Spleen (tissue), 7 donors: ENCODE measurements around the gene PRR5L.

Experiments used
- CTCF ChIP-seq, 11 experiments: fragments of 200-600 bp in 7 of 11; fragments of 450-650 bp in 4 of 11; sonication (generic) in 4 of 11; IDR thresholded peaks in 8 of 11; conservative IDR thresholded peaks in 3 of 11; 1 replicate in 7 of 11; 2 replicates in 4 of 11; pipeline versions ENCODE4 v1.4.0 to v1.8.0; 2016 to 2021; ENCODE audit warnings: antibody characterized with exemption in 11 of 11, inconsistent platforms in 4 of 11, mild to moderate bottlenecking in 1 of 11
- POLR2A ChIP-seq, 3 donors: fragments of 450-650 bp; IDR thresholded peaks; one replicate each; pipeline ENCODE4 v1.5.1; 2017; ENCODE audit warnings: antibody characterized with exemption in 3 of 3, mild to moderate bottlenecking in 1 of 3
- donor health status: DM: no; HTN: no; CAD: no; lungs with moderate emphysema.
- donor health status: DM: no; HTN: no; CAD: no.
- donor health status: DM: no; HTN: no; CAD: no.

DNA sequence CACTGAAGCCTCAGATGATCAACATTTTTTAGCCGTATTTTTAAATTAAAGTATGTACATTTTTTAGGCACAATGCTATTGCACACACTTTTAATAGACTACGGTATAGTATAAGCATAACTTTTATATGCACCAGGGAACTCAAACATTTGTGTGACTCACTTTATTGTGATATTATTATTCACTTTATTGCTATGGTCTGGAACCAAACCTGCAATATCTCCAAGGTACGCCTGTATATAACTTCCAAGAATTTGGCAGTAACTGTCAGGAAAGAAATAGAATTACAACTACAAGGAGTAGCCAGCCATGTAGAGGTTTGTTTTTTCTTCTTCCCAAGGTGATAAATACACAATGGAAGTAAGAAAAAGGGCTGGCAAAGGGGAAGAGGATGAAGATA is 62.3 kb downstream of the PRR5L start:
- TF ChIP-seq POLR2A (IDR thresholded peaks at IDR 0.05) (no peak), CTCF (IDR thresholded peaks at IDR 0.05 in 8 of 11, conservative IDR thresholded peaks at IDR 0.05 in 3 of 11) (no peak)
